Epithelial cell of prostate (primary cell): ENCODE results near the gene CAMK2B.
"Not testable (repeated sequence)": the region's sequence is repeated elsewhere in the genome, so short reads cannot be mapped to it uniquely, and the experiment has no call there.

ENCODE experiments used
- DNase-seq: peaks from one replicate; pipeline ENCODE4 v3.0.0-alpha.2; 2011; ENCODE audit warnings: low read depth, low spot score
- H3K27ac ChIP-seq: fragments of 450-650 bp; 2 replicates; pipeline ENCODE4 v1.5.1; 2017; ENCODE audit warnings: mild to moderate bottlenecking

CAMK2B gene

GRCh38 chr7:44201813-44202212 is 123.6 kb downstream of the CAMK2B start:
- no peak for DNase-seq
- peak overlapping the region; percentile 61 for H3K27ac ChIP-seq

GRCh38 chr7:44200699-44201461 is 124.5 kb downstream of the CAMK2B start, which contains the start of gene YKT6:
Gene YKT6 (plus strand): TSS chr7:44200978. CDS start chr7:44201136, 158 bp downstream.
- peak within 1 kb of the TSS; percentile 61 for H3K27ac ChIP-seq

GRCh38 chr7:44200163-44200562 is 125.2 kb downstream of the CAMK2B start:
- DNase-seq, H3K27ac ChIP-seq: not testable (repeated sequence)

More at GRCh38 chr7:44200699-44201461, 124.5 kb downstream of the CAMK2B start, which contains the start of gene YKT6:
- peak; percentile 88 for DNase-seq

- no peak overlapping the region for H3K27ac ChIP-seq
- no peak for DNase-seq
Measured at GRCh38 chr7:44197474-44197873, 127.9 kb downstream of the CAMK2B start.

- H3K27ac ChIP-seq: no peak overlapping the region
- no peak for DNase-seq
Measured at GRCh38 chr7:44196450-44196872, 128.9 kb downstream of the CAMK2B start.

GRCh38 chr7:44195889-44196288 is 129.5 kb downstream of the CAMK2B start:
- DNase-seq: no peak
- no peak overlapping the region for H3K27ac ChIP-seq

GRCh38 chr7:44194562-44195145 is 130.7 kb downstream of the CAMK2B start:
- DNase-seq: no peak
- no peak overlapping the region for H3K27ac ChIP-seq

- DNase-seq: no peak
Measured at GRCh38 chr7:44194069-44194468, 131.3 kb downstream of the CAMK2B start.

GRCh38 chr7:44193011-44193802 is 132.2 kb downstream of the CAMK2B start:
- DNase-seq: no peak
- H3K27ac ChIP-seq: no peak overlapping the region

More at GRCh38 chr7:44194069-44194468, 131.3 kb downstream of the CAMK2B start:
- H3K27ac ChIP-seq: no peak overlapping the region

- no peak overlapping the region for H3K27ac ChIP-seq
- DNase-seq: no peak
Measured at GRCh38 chr7:44191171-44191570, 134.2 kb downstream of the CAMK2B start.

GRCh38 chr7:44189993-44190872 is 135.2 kb downstream of the CAMK2B start:
- no peak overlapping the region for H3K27ac ChIP-seq
- no peak for DNase-seq

GRCh38 chr7:44189286-44189992 is 136.0 kb downstream of the CAMK2B start, which contains the start of gene GCK:
Gene GCK (minus strand): TSS chr7:44189439. CDS start chr7:44188953, 486 bp downstream.
- DNase-seq: no peak

GRCh38 chr7:44188480-44189225 is 136.7 kb downstream of the CAMK2B start:
- no peak for DNase-seq
- no peak overlapping the region for H3K27ac ChIP-seq

More at GRCh38 chr7:44189286-44189992, 136.0 kb downstream of the CAMK2B start, which contains the start of gene GCK:
- no peak within 1 kb of the TSS for H3K27ac ChIP-seq

- H3K27ac ChIP-seq: no peak overlapping the region
- DNase-seq: no peak
Measured at GRCh38 chr7:44187636-44188416, 137.6 kb downstream of the CAMK2B start.

- no peak overlapping the region for H3K27ac ChIP-seq
- no peak for DNase-seq
Measured at GRCh38 chr7:44186736-44187135, 138.7 kb downstream of the CAMK2B start.

- DNase-seq: no peak
- no peak overlapping the region for H3K27ac ChIP-seq
Measured at GRCh38 chr7:44185729-44186128, 139.7 kb downstream of the CAMK2B start.

GRCh38 chr7:44184873-44185446 is 140.4 kb downstream of the CAMK2B start:
- no peak overlapping the region for H3K27ac ChIP-seq
- DNase-seq: no peak
